Stimulated activated CD8-positive, alpha-beta memory T cell treated with anti-CD3 and anti-CD28 coated beads, Interleukin-7, amount 100 ng/mL, for 24 hours (primary cell): ENCODE results near the gene ELANE.

Experiments
- DNase-seq: peaks from one replicate; pipeline ENCODE4 v3.0.0-alpha.2; 2020; ENCODE audit warnings: low read depth

Gene ELANE

GRCh38 chr19:899336-900042, 47.4 kb downstream of the ELANE start:
- no peak for DNase-seq

- DNase-seq, result no peak
These were observed 47.9 kb downstream of the ELANE start for GRCh38 chr19:900043-900301.

DNA sequence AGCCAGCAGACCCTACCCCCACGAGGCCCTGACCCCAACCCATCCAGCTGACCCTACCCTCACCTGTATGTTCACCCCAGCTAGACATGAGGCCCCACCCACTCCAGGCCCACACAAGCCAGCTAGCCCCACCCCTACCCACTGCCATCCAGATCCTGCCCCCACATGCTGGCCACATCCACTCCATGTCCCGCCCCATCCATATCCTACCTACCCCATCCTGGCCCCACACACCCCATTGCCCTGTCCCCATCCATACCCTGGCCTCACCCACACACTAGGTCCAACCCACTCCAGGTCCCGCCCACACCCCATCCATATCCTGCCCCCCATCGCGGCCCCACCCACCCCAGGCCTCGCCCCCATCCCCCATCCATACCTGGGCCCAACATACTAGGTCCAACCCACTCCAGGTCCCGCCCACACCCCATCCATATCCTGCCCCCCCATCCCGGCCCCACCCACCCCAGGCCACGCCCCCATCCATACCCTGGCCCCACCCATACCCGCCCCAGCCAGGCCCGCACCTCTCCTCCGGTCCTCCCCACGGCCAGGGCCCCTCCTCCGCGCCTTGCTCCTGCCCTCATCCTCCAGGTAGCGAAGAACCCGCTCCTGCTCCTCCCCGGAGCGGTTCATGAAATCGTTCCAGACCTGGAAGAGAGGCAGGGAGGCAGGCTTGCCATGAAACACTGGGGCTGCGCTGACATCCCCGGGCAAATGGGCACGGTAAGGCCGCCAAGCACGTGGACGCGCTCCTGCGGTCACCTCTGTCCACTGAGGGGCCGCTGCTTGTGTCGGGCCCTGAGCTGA, 48.4 kb downstream of the ELANE start:
- no peak for DNase-seq

DNA sequence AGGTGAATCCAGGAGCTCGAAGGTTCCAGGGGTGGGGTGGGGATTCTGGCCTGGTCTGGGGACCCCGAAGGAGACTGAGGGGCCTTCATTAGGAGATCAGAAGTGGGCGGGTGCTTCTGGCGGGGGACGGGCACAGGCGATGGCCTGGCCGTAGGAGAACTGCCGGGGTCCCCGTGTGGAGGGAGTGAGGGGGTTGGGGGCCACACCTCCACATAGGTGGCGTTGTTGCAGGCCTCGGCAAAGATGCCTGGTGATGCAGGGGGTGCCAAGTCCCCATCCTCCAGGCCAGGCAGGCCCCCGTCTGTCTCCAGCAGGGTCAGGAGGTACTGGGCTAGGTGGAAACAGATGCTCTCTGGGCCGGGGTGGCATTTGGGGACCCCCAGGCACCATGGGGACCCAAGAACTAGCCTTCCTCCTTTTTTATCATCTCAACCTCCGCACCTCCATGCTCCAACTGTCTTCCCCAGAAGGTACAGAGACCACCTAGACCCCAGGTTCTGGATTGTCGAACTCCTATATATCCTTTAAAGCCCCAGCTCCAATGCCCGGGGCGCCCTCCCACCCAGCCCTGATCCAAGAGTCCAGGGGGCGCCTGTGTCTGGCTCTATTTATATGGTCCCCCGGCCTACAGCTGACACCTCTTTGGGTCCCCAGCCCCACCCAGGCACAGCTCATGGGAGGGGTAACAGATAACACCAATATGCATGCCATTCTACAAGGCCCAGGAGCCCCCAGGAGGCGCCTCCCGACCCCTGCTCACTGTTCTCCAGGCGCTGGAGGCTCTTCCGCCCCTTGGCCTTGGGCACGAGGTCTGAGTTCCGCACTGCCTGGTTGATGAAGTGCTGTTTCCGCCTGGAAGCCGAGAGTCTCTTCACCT, 49.4 kb downstream of the ELANE start:
- DNase-seq, result no peak

- DNase-seq, result no peak
These were observed 49.9 kb downstream of the ELANE start for GRCh38 chr19:902093-902370.

DNA sequence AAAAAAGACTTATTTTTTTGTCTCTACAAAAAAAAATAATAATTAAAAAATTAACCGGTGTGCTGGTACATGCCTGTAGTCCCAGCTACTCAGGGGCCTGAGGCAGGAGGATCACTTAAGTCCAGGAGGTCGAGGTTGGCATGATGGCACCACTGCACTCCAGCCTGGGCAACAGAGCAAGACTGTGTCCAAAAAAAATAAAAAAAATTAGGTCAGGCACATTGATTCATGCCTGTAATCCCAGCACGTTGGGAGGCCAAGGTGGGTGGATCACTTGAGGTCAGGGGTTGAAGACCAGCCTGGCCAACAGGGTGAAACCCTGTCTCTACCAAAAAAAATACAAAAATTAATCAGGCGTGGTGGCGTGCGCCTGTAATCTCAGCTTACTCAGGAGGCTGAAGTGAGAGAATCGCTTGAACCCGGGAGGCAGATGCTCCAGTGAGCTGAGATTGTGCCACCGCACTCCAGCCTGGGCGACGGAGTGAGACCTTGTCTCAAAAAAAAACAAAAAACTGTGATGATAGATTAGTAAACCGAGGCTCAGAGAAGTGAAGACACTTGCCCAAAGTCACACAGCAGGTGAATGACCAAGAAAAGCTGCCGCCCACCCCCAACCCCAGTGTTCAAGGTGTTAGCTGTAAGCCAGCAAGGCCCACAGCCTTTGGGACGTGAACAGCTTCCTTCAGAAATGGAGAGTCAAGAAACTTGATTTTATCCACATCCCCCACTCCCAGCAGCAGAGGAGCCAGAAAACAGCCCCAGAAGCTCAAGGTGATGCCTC, 50.5 kb downstream of the ELANE start:
- DNase-seq, result no peak

GRCh38 chr19:903266-903797, 51.2 kb downstream of the ELANE start:
- no peak for DNase-seq

DNA sequence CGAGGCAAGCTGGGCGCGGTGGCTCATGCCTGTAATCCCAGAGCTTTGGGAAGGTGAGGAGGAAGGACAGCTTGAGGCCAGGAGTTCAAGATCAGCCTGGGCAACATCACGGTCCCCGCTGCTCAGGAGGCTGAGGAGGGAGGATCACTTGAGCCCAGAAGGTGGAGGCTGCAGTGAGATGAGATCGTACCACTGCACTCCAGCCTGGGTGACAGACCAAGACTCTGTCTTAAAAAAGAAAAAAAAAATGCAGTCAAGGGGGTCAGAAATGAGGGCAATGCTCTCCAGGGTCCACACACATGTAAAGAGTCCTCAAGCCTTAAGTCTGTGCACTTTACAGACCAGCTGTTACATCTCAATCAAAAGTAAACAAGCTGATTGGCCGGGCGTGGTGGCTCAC, 52.4 kb downstream of the ELANE start:
- no peak for DNase-seq
